ENCODE data around the gene LASP1. TPM values are rescaled to one million over a fixed set of nuclear protein-coding genes. Genes with fewer than 3 reads are reported as not detected.

LASP1 gene
- total and polyA plus RNA-seq, 3 donors from 2014 or later = 58.2 to 83.2 (median 60.3) TPM

- H3K4me1 ChIP-seq = peaks cover 5% of the 10 kb centered on the region
- no peaks in the 10 kb centered on the region for H3K9me3 ChIP-seq
- H3K36me3 ChIP-seq (ENCODE audit: low read depth, missing control alignments) = no peaks in the 10 kb centered on the region
- intact Hi-C loops (cut with DNase I; ENCODE audit: low total_unique reads) = no loop called here
- peak; percentile 73 for DNase-seq
- H3K27me3 ChIP-seq = no peaks in the 10 kb centered on the region
- peak overlapping the region; percentile 93 for H3K27ac ChIP-seq
- TF ChIP-seq CTCF (IDR thresholded peaks at IDR 0.05) = peak; percentile 27 to 42 (median 28)
- TF ChIP-seq POLR2A (IDR thresholded peaks at IDR 0.05) = no peak
- WGBS, 2 donors = 12 to 18% methylated on average over 29 to 31 of the region's 31 CpGs
- peak overlapping the region; percentile 96 to 98 for H3K4me3 ChIP-seq
Observed at GRCh38 chr17:38867179-38867967, 2.5 kb upstream of the LASP1 start.

GRCh38 chr17:38867968-38868816 is 1.7 kb upstream of the LASP1 start:
- Histone ChIP-seq H3K4me1 (peaks cover 11% of the 10 kb centered on the region), H3K36me3 (ENCODE audit: low read depth, missing control alignments) (no peaks in the 10 kb centered on the region), H3K4me3 (peak overlapping the region; percentile 96 to 98), H3K27me3 (no peaks in the 10 kb centered on the region), H3K9me3 (no peaks in the 10 kb centered on the region), H3K27ac (peak overlapping the region; percentile 93)
- peak; percentile 35 for DNase-seq
- TF ChIP-seq POLR2A (IDR thresholded peaks at IDR 0.05) (no peak), CTCF (IDR thresholded peaks at IDR 0.05) (no peak)
- intact Hi-C loops (cut with DNase I; ENCODE audit: low total_unique reads) = no loop called here
- 10 to 14% methylated on average over 25 of the region's 25 CpGs for WGBS, 2 donors

- peak overlapping the region; percentile 93 for H3K27ac ChIP-seq
- peak overlapping the region; percentile 96 to 98 for H3K4me3 ChIP-seq
- no peak for TF ChIP-seq CTCF (IDR thresholded peaks at IDR 0.05)
- no peak for TF ChIP-seq POLR2A (IDR thresholded peaks at IDR 0.05)
- 1% methylated on average over 26 of the region's 26 CpGs for WGBS, 2 donors
- peak; percentile 95 for DNase-seq
- no peaks in the 10 kb centered on the region for H3K9me3 ChIP-seq
- no peaks in the 10 kb centered on the region for H3K27me3 ChIP-seq
- intact Hi-C loops (cut with DNase I; ENCODE audit: low total_unique reads) = no loop called here
- no peaks in the 10 kb centered on the region for H3K36me3 ChIP-seq (ENCODE audit: low read depth, missing control alignments)
- H3K4me1 ChIP-seq = peaks cover 19% of the 10 kb centered on the region
Observed at GRCh38 chr17:38868817-38869525, 887 bp upstream of the LASP1 start.

- DNase-seq = peak; percentile 83
Observed at GRCh38 chr17:38870259-38871165, 654 bp downstream of the LASP1 start.

More at GRCh38 chr17:38870259-38871165, 654 bp downstream of the LASP1 start:
- H3K4me3 ChIP-seq = peak overlapping the region; percentile 96 to 98
- H3K36me3 ChIP-seq (ENCODE audit: low read depth, missing control alignments) = no peaks in the 10 kb centered on the region
- peak overlapping the region; percentile 93 for H3K27ac ChIP-seq
- H3K4me1 ChIP-seq = peaks cover 34% of the 10 kb centered on the region
- H3K9me3 ChIP-seq = no peaks in the 10 kb centered on the region
- TF ChIP-seq POLR2A (IDR thresholded peaks at IDR 0.05) (no peak), CTCF (IDR thresholded peaks at IDR 0.05) (no peak)
- intact Hi-C loops (cut with DNase I; ENCODE audit: low total_unique reads) = no loop called here
- no peaks in the 10 kb centered on the region for H3K27me3 ChIP-seq
- 1% methylated on average over 19 to 52 of the region's 56 CpGs for WGBS, 2 donors
